HUES48 (cell line): ENCODE data around the gene BHLHA9.
"Not testable (repeated sequence)": the region's sequence is repeated elsewhere in the genome, so short reads cannot be mapped to it uniquely, and the experiment has no call there.

Experiments used
- H3K27ac ChIP-seq: one replicate; pipeline ENCODE4 v1.7.0; 2013; ENCODE audit warnings: low read depth, low read length, inconsistent platforms
- H3K27me3 ChIP-seq: 2 replicates; pipeline ENCODE4 v1.6.1; 2013; ENCODE audit warnings: mild to moderate bottlenecking, low read length; ENCODE audit not compliant: control insufficient read depth, insufficient read depth
- H3K36me3 ChIP-seq: 2 replicates; pipeline ENCODE4 v1.6.1; 2013; ENCODE audit warnings: low read length; ENCODE audit not compliant: control insufficient read depth, insufficient read depth
- H3K4me1 ChIP-seq: 2 replicates; pipeline ENCODE4 v1.6.1; 2013; ENCODE audit warnings: mild to moderate bottlenecking, low read length; ENCODE audit not compliant: control insufficient read depth, insufficient read depth
- H3K4me3 ChIP-seq: 2 replicates; pipeline ENCODE4 v1.5.1; 2013; ENCODE audit warnings: mild to moderate bottlenecking, low read depth, low read length
- H3K9ac ChIP-seq: 2 replicates; pipeline ENCODE4 v1.6.1; 2013; ENCODE audit warnings: mild to moderate bottlenecking, low read depth, low read length, moderate library complexity
- H3K9me3 ChIP-seq: 2 replicates; pipeline ENCODE4 v1.6.1; 2013; ENCODE audit warnings: low read length; ENCODE audit not compliant: control insufficient read depth, insufficient read depth

The BHLHA9 gene

DNA sequence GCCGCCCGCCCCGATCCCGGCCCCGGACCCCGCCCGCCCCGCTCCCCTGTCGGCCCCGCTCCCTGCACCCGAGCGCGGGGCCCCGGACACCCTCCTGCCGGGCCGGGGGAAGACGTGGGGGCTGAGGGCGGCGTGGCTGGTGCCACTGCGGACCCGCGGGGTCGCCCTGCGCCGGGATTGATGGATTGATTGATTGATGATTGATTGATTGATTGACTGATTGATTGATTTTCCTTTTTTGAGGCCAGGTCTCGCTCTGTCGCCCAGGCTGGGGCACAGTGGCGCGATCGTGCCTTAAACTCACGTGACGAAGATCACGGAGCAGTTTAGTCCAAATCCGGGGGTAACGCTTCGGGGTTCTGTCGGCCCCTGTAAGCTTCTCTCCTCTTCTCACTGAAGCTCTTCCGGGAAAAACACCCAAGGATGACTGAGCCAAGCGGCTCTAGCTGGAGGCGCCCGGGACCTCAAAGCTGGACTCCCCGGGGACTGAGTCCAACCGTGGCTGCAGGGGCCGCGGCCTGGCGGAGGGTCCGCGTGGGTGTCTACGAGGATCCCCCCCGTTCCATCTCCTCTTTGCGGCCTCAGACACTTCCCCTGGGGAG is 40.2 kb upstream of the BHLHA9 start:
- Histone ChIP-seq H3K4me3 (no peak overlapping the region; the same call in 1 of the 2 replicates), H3K27me3 (peaks cover 67% of the 10 kb centered on the region), H3K4me1 (no peaks in the 10 kb centered on the region; the same call in 1 of the 2 replicates), H3K27ac (no peak overlapping the region), H3K9me3 (no peaks in the 10 kb centered on the region), H3K36me3 (no peaks in the 10 kb centered on the region), H3K9ac (no peak overlapping the region)

DNA sequence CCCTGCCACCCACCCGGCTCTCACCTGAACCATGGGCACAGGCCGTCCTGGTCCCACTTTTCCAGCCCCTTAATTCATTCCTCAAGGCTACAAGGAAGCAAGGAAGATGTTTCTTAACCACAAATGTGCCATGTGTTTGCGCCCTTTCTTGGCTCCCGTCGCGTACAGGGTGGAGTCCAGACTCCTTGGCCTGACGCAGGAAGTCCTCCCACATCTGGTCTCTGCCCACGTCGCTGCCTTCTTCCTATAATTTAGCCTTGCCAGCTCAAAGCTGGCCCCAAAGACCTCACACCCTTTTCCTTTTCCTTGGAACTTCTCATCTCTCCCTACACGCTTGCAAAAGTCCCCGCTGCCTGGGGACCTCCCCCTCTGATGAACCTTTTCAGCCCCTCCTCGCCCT is 38.8 kb upstream of the BHLHA9 start:
- Histone ChIP-seq H3K36me3 (no peaks in the 10 kb centered on the region), H3K9me3 (no peaks in the 10 kb centered on the region), H3K4me3 (no peak overlapping the region), H3K9ac (no peak overlapping the region), H3K4me1 (no peaks in the 10 kb centered on the region; the same call in 1 of the 2 replicates), H3K27ac (no peak overlapping the region), H3K27me3 (peaks cover 58% of the 10 kb centered on the region)

GRCh38 chr17:1232331-1232730 is 37.9 kb upstream of the BHLHA9 start:
- H3K9me3 ChIP-seq = no peaks in the 10 kb centered on the region
- no peak overlapping the region for H3K4me3 ChIP-seq
- H3K36me3 ChIP-seq = no peaks in the 10 kb centered on the region
- no peaks in the 10 kb centered on the region; the same call in 1 of the 2 replicates for H3K4me1 ChIP-seq
- no peak overlapping the region for H3K27ac ChIP-seq
- peaks cover 49% of the 10 kb centered on the region for H3K27me3 ChIP-seq
- no peak overlapping the region for H3K9ac ChIP-seq

GRCh38 chr17:1232786-1233185 is 37.5 kb upstream of the BHLHA9 start:
- H3K36me3 ChIP-seq = no peaks in the 10 kb centered on the region
- H3K9ac ChIP-seq = no peak overlapping the region
- H3K27me3 ChIP-seq = peaks cover 44% of the 10 kb centered on the region
- no peak overlapping the region for H3K4me3 ChIP-seq
- no peaks in the 10 kb centered on the region for H3K9me3 ChIP-seq
- H3K27ac ChIP-seq = no peak overlapping the region
- no peaks in the 10 kb centered on the region; the same call in 1 of the 2 replicates for H3K4me1 ChIP-seq

- no peaks in the 10 kb centered on the region for H3K4me1 ChIP-seq
- H3K9me3 ChIP-seq = no peaks in the 10 kb centered on the region
- no peak overlapping the region for H3K9ac ChIP-seq
- H3K27ac ChIP-seq = no peak overlapping the region
- no peak overlapping the region for H3K4me3 ChIP-seq
- no peaks in the 10 kb centered on the region for H3K36me3 ChIP-seq
- peaks cover 28% of the 10 kb centered on the region for H3K27me3 ChIP-seq
Measured at GRCh38 chr17:1234455-1234854, 35.8 kb upstream of the BHLHA9 start.

- Histone ChIP-seq H3K4me1 (no peaks in the 10 kb centered on the region), H3K9me3 (no peaks in the 10 kb centered on the region), H3K9ac (no peak overlapping the region), H3K36me3 (no peaks in the 10 kb centered on the region), H3K4me3 (no peak overlapping the region), H3K27me3 (no peaks in the 10 kb centered on the region), H3K27ac (no peak overlapping the region)
Measured at GRCh38 chr17:1237471-1237870, 32.8 kb upstream of the BHLHA9 start.

- no peaks in the 10 kb centered on the region for H3K4me1 ChIP-seq
- no peak overlapping the region for H3K9ac ChIP-seq
- H3K27me3 ChIP-seq = no peaks in the 10 kb centered on the region
Measured at GRCh38 chr17:1239210-1239609, 31.0 kb upstream of the BHLHA9 start.

GRCh38 chr17:1240426-1240825 is 29.8 kb upstream of the BHLHA9 start:
- not testable (repeated sequence) for H3K9ac ChIP-seq, H3K36me3 ChIP-seq, H3K27me3 ChIP-seq, H3K4me1 ChIP-seq, H3K4me3 ChIP-seq, H3K27ac ChIP-seq, H3K9me3 ChIP-seq

More at GRCh38 chr17:1239210-1239609, 31.0 kb upstream of the BHLHA9 start:
- no peaks in the 10 kb centered on the region for H3K36me3 ChIP-seq
- H3K27ac ChIP-seq = no peak overlapping the region
- H3K4me3 ChIP-seq = no peak overlapping the region
- H3K9me3 ChIP-seq = no peaks in the 10 kb centered on the region

GRCh38 chr17:1241929-1242328 is 28.3 kb upstream of the BHLHA9 start:
- H3K27ac ChIP-seq = no peak overlapping the region
- no peaks in the 10 kb centered on the region for H3K4me1 ChIP-seq
- H3K4me3 ChIP-seq = no peak overlapping the region
- H3K36me3 ChIP-seq = no peaks in the 10 kb centered on the region
- no peak overlapping the region for H3K9ac ChIP-seq
- H3K9me3 ChIP-seq = no peaks in the 10 kb centered on the region
- H3K27me3 ChIP-seq = no peaks in the 10 kb centered on the region

- no peak overlapping the region for H3K4me3 ChIP-seq
- H3K36me3 ChIP-seq = no peaks in the 10 kb centered on the region
- no peaks in the 10 kb centered on the region for H3K4me1 ChIP-seq
- H3K9me3 ChIP-seq = no peaks in the 10 kb centered on the region
- H3K9ac ChIP-seq = no peak overlapping the region
- no peaks in the 10 kb centered on the region for H3K27me3 ChIP-seq
- no peak overlapping the region for H3K27ac ChIP-seq
Measured at GRCh38 chr17:1244606-1245012, 25.6 kb upstream of the BHLHA9 start.

- no peaks in the 10 kb centered on the region for H3K9me3 ChIP-seq
- H3K4me1 ChIP-seq = no peaks in the 10 kb centered on the region
- H3K27ac ChIP-seq = no peak overlapping the region
- H3K4me3 ChIP-seq = no peak overlapping the region
- H3K27me3 ChIP-seq = no peaks in the 10 kb centered on the region
- no peaks in the 10 kb centered on the region for H3K36me3 ChIP-seq
- H3K9ac ChIP-seq = no peak overlapping the region
Measured at GRCh38 chr17:1251866-1252608, 18.2 kb upstream of the BHLHA9 start.
